HEK293 (cell line): ENCODE data around the gene SLC36A1.

Experiments
- PBX3 ChIP-seq: sonication (generic); formaldehyde crosslinking; IDR thresholded peaks from 2 replicates; pipeline ENCODE4 v1.8.1; 2022; ENCODE audit warnings: mild to moderate bottlenecking, moderate library complexity, missing genetic modification reagents
- ZBTB1 ChIP-seq: fragments of 450-650 bp; formaldehyde crosslinking; IDR thresholded peaks from 2 replicates; pipeline ENCODE4 v1.5.1; 2016; ENCODE audit warnings: missing biosample characterization, missing genetic modification characterization
- ZNF175 ChIP-seq: fragments of 450-650 bp; formaldehyde crosslinking; IDR thresholded peaks from 2 replicates; pipeline ENCODE4 v1.5.1; 2016; ENCODE audit warnings: missing biosample characterization, missing genetic modification characterization
- ZNF274 ChIP-seq, 2 experiments: fragments of 200-500 bp in 1 of 2; fragments of 450-650 bp in 1 of 2; sonication (Bioruptor generic) in 1 of 2; formaldehyde crosslinking in 1 of 2; IDR thresholded peaks; 2 replicates each; pipeline versions ENCODE4 v1.5.1 to v1.6.1; 2014 to 2016; ENCODE audit warnings: borderline replicate concordance in 1 of 2, inconsistent platforms in 1 of 2, low read length in 1 of 2, missing biosample characterization in 1 of 2, missing genetic modification characterization in 1 of 2
- ZNF792 ChIP-seq: fragments of 450-650 bp; formaldehyde crosslinking; IDR thresholded peaks from 2 replicates; pipeline ENCODE4 v1.5.1; 2016; ENCODE audit warnings: missing biosample characterization, missing genetic modification characterization
- TF ChIP-seq, protein P1 (sequence below): fragments of 450-650 bp; formaldehyde crosslinking; IDR thresholded peaks from 2 replicates; pipeline ENCODE4 v1.5.1; 2016; ENCODE audit warnings: missing biosample characterization, missing genetic modification characterization
- TF ChIP-seq, protein P2 (sequence below): fragments of 450-650 bp; formaldehyde crosslinking; IDR thresholded peaks from 2 replicates; pipeline ENCODE4 v1.5.1; 2016; ENCODE audit warnings: missing biosample characterization, missing genetic modification characterization, low read depth

GRCh38 chr5:151470439-151470838 lies 23.0 kb downstream of the SLC36A1 start:
- TF ChIP-seq, protein P1, sequence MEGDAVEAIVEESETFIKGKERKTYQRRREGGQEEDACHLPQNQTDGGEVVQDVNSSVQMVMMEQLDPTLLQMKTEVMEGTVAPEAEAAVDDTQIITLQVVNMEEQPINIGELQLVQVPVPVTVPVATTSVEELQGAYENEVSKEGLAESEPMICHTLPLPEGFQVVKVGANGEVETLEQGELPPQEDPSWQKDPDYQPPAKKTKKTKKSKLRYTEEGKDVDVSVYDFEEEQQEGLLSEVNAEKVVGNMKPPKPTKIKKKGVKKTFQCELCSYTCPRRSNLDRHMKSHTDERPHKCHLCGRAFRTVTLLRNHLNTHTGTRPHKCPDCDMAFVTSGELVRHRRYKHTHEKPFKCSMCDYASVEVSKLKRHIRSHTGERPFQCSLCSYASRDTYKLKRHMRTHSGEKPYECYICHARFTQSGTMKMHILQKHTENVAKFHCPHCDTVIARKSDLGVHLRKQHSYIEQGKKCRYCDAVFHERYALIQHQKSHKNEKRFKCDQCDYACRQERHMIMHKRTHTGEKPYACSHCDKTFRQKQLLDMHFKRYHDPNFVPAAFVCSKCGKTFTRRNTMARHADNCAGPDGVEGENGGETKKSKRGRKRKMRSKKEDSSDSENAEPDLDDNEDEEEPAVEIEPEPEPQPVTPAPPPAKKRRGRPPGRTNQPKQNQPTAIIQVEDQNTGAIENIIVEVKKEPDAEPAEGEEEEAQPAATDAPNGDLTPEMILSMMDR, result no peak
- no peak for TF ChIP-seq PBX3
- no peak for TF ChIP-seq ZNF274 (IDR thresholded peaks at IDR 0.05; ENCODE audit: low read length)
- TF ChIP-seq ZNF274 (tag by site-specific recombination; IDR thresholded peaks at IDR 0.05; ENCODE audit: borderline replicate concordance), result no peak
- no peak for TF ChIP-seq ZNF175 (tag by site-specific recombination)
- no peak for TF ChIP-seq ZBTB1 (tag by site-specific recombination)
- no peak for TF ChIP-seq ZNF792
- TF ChIP-seq, protein P2, sequence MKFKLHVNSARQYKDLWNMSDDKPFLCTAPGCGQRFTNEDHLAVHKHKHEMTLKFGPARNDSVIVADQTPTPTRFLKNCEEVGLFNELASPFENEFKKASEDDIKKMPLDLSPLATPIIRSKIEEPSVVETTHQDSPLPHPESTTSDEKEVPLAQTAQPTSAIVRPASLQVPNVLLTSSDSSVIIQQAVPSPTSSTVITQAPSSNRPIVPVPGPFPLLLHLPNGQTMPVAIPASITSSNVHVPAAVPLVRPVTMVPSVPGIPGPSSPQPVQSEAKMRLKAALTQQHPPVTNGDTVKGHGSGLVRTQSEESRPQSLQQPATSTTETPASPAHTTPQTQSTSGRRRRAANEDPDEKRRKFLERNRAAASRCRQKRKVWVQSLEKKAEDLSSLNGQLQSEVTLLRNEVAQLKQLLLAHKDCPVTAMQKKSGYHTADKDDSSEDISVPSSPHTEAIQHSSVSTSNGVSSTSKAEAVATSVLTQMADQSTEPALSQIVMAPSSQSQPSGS, result no peak
